ENCODE measurements around the gene PEAK1. TPM values are rescaled to one million over a fixed set of nuclear protein-coding genes. Genes with fewer than 3 reads are reported as not detected.
A peak's percentile ranks its signal among the peaks of the same experiment; 100 is the strongest.

The PEAK1 gene
- total and polyA plus RNA-seq, 2 donors (not counting 1 experiment from before 2014, with no cell fraction given): 61.0 to 91.8 TPM

DNA sequence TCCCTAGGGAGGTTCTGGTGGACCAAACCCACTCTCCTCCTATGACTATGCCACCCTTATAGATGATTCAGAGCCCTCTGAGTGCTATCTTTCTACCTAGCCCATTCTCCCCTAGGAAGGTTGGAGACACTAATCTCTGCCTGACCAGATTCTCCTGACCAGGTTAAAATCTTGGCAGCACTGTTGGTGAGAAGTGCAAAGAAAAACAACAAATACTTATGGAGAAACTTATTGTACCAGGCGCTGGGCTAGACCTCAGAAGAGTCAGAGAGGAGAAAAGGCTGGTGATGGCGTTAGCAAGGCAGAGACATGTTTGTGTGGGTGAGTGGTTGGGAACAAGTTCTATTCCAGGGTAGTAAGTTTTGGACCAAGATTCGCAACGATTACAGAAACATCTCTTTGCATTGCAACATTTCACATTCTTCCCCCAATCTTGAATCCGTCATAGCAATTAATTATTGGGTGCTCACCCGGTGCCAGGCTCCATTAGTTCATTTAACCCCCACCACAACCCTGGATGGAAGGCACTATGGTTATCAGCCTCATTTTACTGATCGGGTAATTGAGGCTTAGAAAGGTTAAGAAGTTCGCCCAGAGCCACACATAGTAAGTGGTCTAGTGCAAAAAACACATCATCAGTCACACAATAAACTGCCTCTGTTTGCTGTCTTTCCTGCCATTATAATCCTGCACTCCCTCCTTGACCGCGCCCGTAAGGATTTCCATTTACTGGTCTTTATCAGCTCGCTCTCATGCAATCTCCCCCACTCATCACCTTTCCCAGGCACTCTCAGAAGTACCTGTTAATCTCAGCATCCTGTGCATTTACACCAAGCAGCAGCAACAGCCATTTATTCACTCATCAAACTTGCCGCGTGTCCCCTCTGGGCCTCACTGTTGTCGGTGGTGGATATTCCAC, 348.3 kb downstream of the PEAK1 start:
- H3K9me3 ChIP-seq (ENCODE audit: control insufficient read depth, insufficient read depth, low read depth, low read length): no peaks in the 10 kb centered on the region
- peak in 1 of 2 donors; percentile 32 for DNase-seq (ENCODE audit: low read depth in 2 of 2)
- H3K4me3 ChIP-seq (replicated peaks in 1 of 4; ENCODE audit: control extremely low read depth in 1 of 4, insufficient read depth in 1 of 4, low read depth in 3 of 4, low read length in 4 of 4): peak overlapping the region in 2 of 4 experiments; percentile 11 to 80
- H3K4me1 ChIP-seq (ENCODE audit: control insufficient read depth, extremely low read depth, insufficient read depth, low read length): peaks cover 6% of the 10 kb centered on the region
- peaks cover 33% of the 10 kb centered on the region for H3K79me2 ChIP-seq (ENCODE audit: control insufficient read depth, insufficient read depth, low read length)
- peak overlapping the region; percentile 38 for H3K4me2 ChIP-seq (ENCODE audit: extremely low read depth, insufficient read depth, low read length)
- H3K36me3 ChIP-seq (ENCODE audit: control insufficient read depth, insufficient read depth, low read length): no peaks in the 10 kb centered on the region
- TF ChIP-seq EZH2 (IDR thresholded peaks at IDR 0.05; ENCODE audit: low read length, missing control alignments): no peak
- TF ChIP-seq CTCF (conservative IDR thresholded peaks at IDR 0.05 in 1 of 2, IDR thresholded peaks at IDR 0.05 in 1 of 2; ENCODE audit: low read depth in 1 of 2, low read length in 2 of 2): no peak
- no peak overlapping the region for H3K27ac ChIP-seq (ENCODE audit: insufficient read depth, low read length)
- H3K27me3 ChIP-seq (ENCODE audit: control insufficient read depth, insufficient read depth, low read length): peaks cover 3% of the 10 kb centered on the region
- no peak overlapping the region for H3K9ac ChIP-seq (ENCODE audit: insufficient read depth, low read length)
- no peaks in the 10 kb centered on the region for H4K20me1 ChIP-seq (ENCODE audit: control insufficient read depth, extremely low read depth, insufficient read depth, low read length)
- peak overlapping the region; percentile 64 for H2AFZ ChIP-seq (ENCODE audit: low read length)

GRCh38 chr15:77070495-77071304, 349.2 kb downstream of the PEAK1 start, which contains the start of gene TSPAN3:
Gene TSPAN3 (minus strand): TSS chr15:77071109. CDS start chr15:77070954, 155 bp downstream.
- Histone ChIP-seq H3K4me1 (ENCODE audit: control insufficient read depth, extremely low read depth, insufficient read depth, low read length) (peaks cover 6% of the 10 kb centered on the region), H3K27me3 (ENCODE audit: control insufficient read depth, insufficient read depth, low read length) (peaks cover 3% of the 10 kb centered on the region), H3K36me3 (ENCODE audit: control insufficient read depth, insufficient read depth, low read length) (no peaks in the 10 kb centered on the region), H3K79me2 (ENCODE audit: control insufficient read depth, insufficient read depth, low read length) (peaks cover 41% of the 10 kb centered on the region), H3K4me2 (ENCODE audit: extremely low read depth, insufficient read depth, low read length) (peak within 1 kb of the TSS; percentile 94), H3K9me3 (ENCODE audit: control insufficient read depth, insufficient read depth, low read depth, low read length) (no peaks in the 10 kb centered on the region), H2AFZ (ENCODE audit: low read length) (peak within 1 kb of the TSS; percentile 70), H3K27ac (ENCODE audit: insufficient read depth, low read length) (peak within 1 kb of the TSS; percentile 77), H3K9ac (ENCODE audit: insufficient read depth, low read length) (peak within 1 kb of the TSS; percentile 81), H3K4me3 (replicated peaks in 1 of 4; ENCODE audit: control extremely low read depth in 1 of 4, insufficient read depth in 1 of 4, low read depth in 3 of 4, low read length in 4 of 4) (peak within 1 kb of the TSS; percentile 80 to 84 (median 83)), H4K20me1 (ENCODE audit: control insufficient read depth, extremely low read depth, insufficient read depth, low read length) (no peaks in the 10 kb centered on the region)
- no peak for TF ChIP-seq CTCF (conservative IDR thresholded peaks at IDR 0.05 in 1 of 2, IDR thresholded peaks at IDR 0.05 in 1 of 2; ENCODE audit: low read depth in 1 of 2, low read length in 2 of 2)
- no peak for TF ChIP-seq EZH2 (IDR thresholded peaks at IDR 0.05; ENCODE audit: low read length, missing control alignments)
- peak; percentile 89 to 91 for DNase-seq (ENCODE audit: low read depth in 2 of 2)

- peaks cover 3% of the 10 kb centered on the region for H3K27me3 ChIP-seq (ENCODE audit: control insufficient read depth, insufficient read depth, low read length)
- TF ChIP-seq CTCF (conservative IDR thresholded peaks at IDR 0.05 in 1 of 2, IDR thresholded peaks at IDR 0.05 in 1 of 2; ENCODE audit: low read depth in 1 of 2, low read length in 2 of 2): no peak
- TF ChIP-seq EZH2 (IDR thresholded peaks at IDR 0.05; ENCODE audit: low read length, missing control alignments): no peak
- H3K36me3 ChIP-seq (ENCODE audit: control insufficient read depth, insufficient read depth, low read length): no peaks in the 10 kb centered on the region
- no peak for DNase-seq (ENCODE audit: low read depth in 2 of 2)
- peak overlapping the region; percentile 94 for H3K4me2 ChIP-seq (ENCODE audit: extremely low read depth, insufficient read depth, low read length)
- H3K4me3 ChIP-seq (replicated peaks in 1 of 4; ENCODE audit: control extremely low read depth in 1 of 4, insufficient read depth in 1 of 4, low read depth in 3 of 4, low read length in 4 of 4): peak overlapping the region; percentile 80 to 84 (median 83)
- peaks cover 45% of the 10 kb centered on the region for H3K79me2 ChIP-seq (ENCODE audit: control insufficient read depth, insufficient read depth, low read length)
- peaks cover 6% of the 10 kb centered on the region for H3K4me1 ChIP-seq (ENCODE audit: control insufficient read depth, extremely low read depth, insufficient read depth, low read length)
- H3K9ac ChIP-seq (ENCODE audit: insufficient read depth, low read length): peak overlapping the region; percentile 81
- H3K27ac ChIP-seq (ENCODE audit: insufficient read depth, low read length): peak overlapping the region; percentile 77
- no peaks in the 10 kb centered on the region for H4K20me1 ChIP-seq (ENCODE audit: control insufficient read depth, extremely low read depth, insufficient read depth, low read length)
- H2AFZ ChIP-seq (ENCODE audit: low read length): peak overlapping the region; percentile 10
- H3K9me3 ChIP-seq (ENCODE audit: control insufficient read depth, insufficient read depth, low read depth, low read length): no peaks in the 10 kb centered on the region
These were observed 349.8 kb downstream of the PEAK1 start for GRCh38 chr15:77070180-77070494.

Measured in fibroblast of lung (primary cell).